Measurements from ENCODE around the gene ARHGEF10L.

Gene ARHGEF10L

DNA sequence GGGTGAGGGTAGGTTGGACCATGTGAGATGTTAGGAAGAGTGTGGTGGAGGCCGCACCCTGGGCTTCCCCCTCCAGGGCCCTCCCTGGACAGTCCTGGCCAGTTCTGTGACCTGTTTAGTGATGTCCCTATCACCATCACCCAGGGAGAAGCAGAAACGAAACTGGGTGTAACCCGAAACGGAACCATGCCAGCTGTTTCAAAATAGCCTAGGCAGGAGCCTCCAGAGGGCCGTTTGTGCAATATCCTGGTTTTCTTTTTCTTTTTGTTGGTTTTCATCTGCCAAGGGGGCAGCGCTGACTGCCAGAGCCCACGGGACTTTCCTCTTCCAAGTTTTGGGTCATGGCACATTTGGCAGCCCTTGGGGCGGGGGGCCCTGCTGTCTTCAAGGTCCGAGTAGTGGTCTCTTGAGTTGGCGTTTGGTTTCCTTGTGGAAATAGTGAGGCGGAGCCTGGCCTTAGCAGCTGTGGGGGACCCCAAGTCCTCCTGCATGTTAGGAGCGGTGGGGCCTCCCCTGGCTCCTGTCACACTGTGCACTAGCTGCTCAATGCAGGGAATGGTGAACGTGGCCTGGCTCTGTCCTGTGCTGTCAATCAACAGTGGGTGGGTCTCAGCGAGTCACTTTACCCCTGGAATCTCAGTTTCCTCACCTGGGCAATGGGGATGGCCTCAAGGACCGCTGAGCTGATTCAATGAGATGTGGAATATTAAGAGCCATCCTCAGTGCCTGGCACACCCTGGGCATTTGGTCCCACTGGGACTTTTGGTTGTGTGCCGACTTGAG, 90.7 kb downstream of the ARHGEF10L start:
- CTCF ChIA-PET = interaction anchor here (0.5 to 1.8 kb wide), 5 partner anchors 11 to 143 kb away, joined by 3 to 6 read pairs (median 3); no protein-coding TSS in a partner anchor
- TF ChIP-seq, protein P1, sequence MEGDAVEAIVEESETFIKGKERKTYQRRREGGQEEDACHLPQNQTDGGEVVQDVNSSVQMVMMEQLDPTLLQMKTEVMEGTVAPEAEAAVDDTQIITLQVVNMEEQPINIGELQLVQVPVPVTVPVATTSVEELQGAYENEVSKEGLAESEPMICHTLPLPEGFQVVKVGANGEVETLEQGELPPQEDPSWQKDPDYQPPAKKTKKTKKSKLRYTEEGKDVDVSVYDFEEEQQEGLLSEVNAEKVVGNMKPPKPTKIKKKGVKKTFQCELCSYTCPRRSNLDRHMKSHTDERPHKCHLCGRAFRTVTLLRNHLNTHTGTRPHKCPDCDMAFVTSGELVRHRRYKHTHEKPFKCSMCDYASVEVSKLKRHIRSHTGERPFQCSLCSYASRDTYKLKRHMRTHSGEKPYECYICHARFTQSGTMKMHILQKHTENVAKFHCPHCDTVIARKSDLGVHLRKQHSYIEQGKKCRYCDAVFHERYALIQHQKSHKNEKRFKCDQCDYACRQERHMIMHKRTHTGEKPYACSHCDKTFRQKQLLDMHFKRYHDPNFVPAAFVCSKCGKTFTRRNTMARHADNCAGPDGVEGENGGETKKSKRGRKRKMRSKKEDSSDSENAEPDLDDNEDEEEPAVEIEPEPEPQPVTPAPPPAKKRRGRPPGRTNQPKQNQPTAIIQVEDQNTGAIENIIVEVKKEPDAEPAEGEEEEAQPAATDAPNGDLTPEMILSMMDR (IDR thresholded peaks at IDR 0.05; ENCODE audit: insufficient read depth, low read length, missing control alignments) = no peak

GRCh38 chr1:17630986-17631385, 91.5 kb downstream of the ARHGEF10L start:
- no peak for DNase-seq (ENCODE audit: low read depth, low spot score)
- H3K4me3 ChIP-seq (ENCODE audit: low read depth, low read length) = no peak overlapping the region
- POLR2A ChIA-PET = no interaction called here
- TF ChIP-seq, protein P1 (IDR thresholded peaks at IDR 0.05; ENCODE audit: insufficient read depth, low read length, missing control alignments) = no peak
- CTCF ChIA-PET = interaction anchor here (0.9 kb wide), 1 partner anchor 22 kb away, joined by 3 read pairs; no protein-coding TSS in a partner anchor

More for the DNA sequence above, 90.7 kb downstream of the ARHGEF10L start:
- POLR2A ChIA-PET = no interaction called here
- no peak for DNase-seq (ENCODE audit: low read depth, low spot score)
- H3K4me3 ChIP-seq (ENCODE audit: low read depth, low read length) = no peak overlapping the region

GRCh38 chr1:17631410-17631809, 91.9 kb downstream of the ARHGEF10L start:
- no peak overlapping the region for H3K4me3 ChIP-seq (ENCODE audit: low read depth, low read length)
- ChIA-PET CTCF (interaction anchor here (3.1 kb wide), 1 partner anchor 25 kb away, joined by 21 read pairs; no protein-coding TSS in a partner anchor), POLR2A (no interaction called here)
- TF ChIP-seq, protein P1 (IDR thresholded peaks at IDR 0.05; ENCODE audit: insufficient read depth, low read length, missing control alignments) = no peak
- DNase-seq (ENCODE audit: low read depth, low spot score) = no peak

DNA sequence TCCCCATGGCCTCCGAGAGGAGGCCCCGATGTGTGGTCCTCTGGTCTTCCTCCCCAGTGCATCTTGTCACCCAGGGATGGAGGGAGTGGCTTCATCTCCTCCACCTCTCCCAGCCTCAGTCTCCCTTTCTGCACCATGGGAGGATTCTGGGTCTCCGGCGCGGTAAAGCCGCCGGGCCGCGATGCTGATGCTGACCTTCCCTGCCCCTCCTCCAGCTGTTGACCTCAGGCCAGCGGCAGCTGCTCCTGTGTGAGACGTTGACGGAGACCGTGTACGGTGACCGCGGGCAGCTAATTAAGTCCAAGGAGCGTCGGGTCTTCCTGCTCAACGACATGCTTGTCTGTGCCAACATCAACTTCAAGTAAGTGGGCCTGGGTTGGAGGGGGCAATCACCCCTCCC, 92.6 kb downstream of the ARHGEF10L start:
- TF ChIP-seq, protein P1 (IDR thresholded peaks at IDR 0.05; ENCODE audit: insufficient read depth, low read length, missing control alignments) = no peak
- no peak for DNase-seq (ENCODE audit: low read depth, low spot score)
- ChIA-PET CTCF (interaction anchor here (0.8 to 3.1 kb wide), 5 partner anchors 25 to 157 kb away, joined by 3 to 21 read pairs (median 5); no protein-coding TSS in a partner anchor), POLR2A (no interaction called here)
- H3K4me3 ChIP-seq (ENCODE audit: low read depth, low read length) = no peak overlapping the region

DNA sequence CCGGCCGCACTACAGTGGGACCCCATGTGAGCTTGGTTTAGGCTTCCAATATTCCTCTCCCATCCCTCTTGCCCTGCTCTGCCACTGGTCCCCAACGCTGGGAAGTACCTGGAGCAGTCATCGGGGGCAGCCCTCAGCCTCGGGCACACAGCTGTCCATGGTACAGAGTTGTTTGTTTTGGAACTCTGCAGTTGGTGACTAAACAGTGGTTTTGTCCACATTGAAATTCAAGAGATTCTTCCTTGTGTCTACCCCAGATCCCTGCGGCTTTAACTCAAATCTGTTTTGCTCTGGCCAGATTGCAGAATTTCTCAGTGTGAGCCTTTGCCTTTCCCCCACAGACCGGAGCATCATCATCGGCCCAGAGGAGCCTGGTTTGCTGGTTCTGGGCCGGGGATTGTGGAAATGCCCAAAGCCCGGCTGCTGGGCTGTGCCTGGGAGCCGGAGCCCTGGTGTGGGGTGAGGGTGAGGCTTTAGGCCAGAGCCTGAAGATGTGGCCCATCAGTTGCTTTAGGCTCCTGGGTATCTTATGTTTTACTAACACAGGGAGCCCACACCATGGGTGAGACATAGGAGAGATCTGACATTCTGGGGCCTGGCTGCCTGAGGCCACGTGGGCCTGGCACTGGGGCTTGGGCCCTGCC, 93.2 kb downstream of the ARHGEF10L start:
- peak; percentile 21 for DNase-seq (ENCODE audit: low read depth, low spot score)
- ChIA-PET POLR2A (interaction anchor here (0.7 kb wide), 1 partner anchor 634 kb away, joined by 3 read pairs; no protein-coding TSS in a partner anchor), CTCF (interaction anchor here (0.8 to 3.1 kb wide), 9 partner anchors 19 to 158 kb away, joined by 3 to 21 read pairs (median 5); no protein-coding TSS in a partner anchor)
- TF ChIP-seq, protein P1 (IDR thresholded peaks at IDR 0.05; ENCODE audit: insufficient read depth, low read length, missing control alignments) = no peak
- H3K4me3 ChIP-seq (ENCODE audit: low read depth, low read length) = no peak overlapping the region

- no peak overlapping the region for H3K4me3 ChIP-seq (ENCODE audit: low read depth, low read length)
- TF ChIP-seq, protein P1 (IDR thresholded peaks at IDR 0.05; ENCODE audit: insufficient read depth, low read length, missing control alignments) = no peak
- ChIA-PET CTCF (interaction anchor here (1.0 to 3.1 kb wide), 9 partner anchors 10 to 140 kb away, joined by 3 to 21 read pairs (median 4); no protein-coding TSS in a partner anchor), POLR2A (interaction anchor here (0.7 kb wide), 1 partner anchor 47 kb away, joined by 3 read pairs; no protein-coding TSS in a partner anchor)
- peak; percentile 40 for DNase-seq (ENCODE audit: low read depth, low spot score)
Measured at GRCh38 chr1:17633654-17634053, 94.2 kb downstream of the ARHGEF10L start.

Measured in AG04449 (cell line).